Adrenal gland (tissue), 5 donors: ENCODE results near the gene PHLDB3.

Experiments used
- POLR2A ChIP-seq, 2 donors: fragments of 450-650 bp; IDR thresholded peaks; one replicate each; pipeline ENCODE4 v1.6.1; 2017; ENCODE audit warnings: antibody characterized with exemption in 2 of 2, mild to moderate bottlenecking in 2 of 2, moderate library complexity in 1 of 2
- TF ChIP-seq, protein P1 (sequence below), 6 experiments: fragments of 450-650 bp in 4 of 6; fragments of 200-600 bp in 2 of 6; sonication (generic) in 1 of 6; IDR thresholded peaks; 1 replicate in 5 of 6; 2 replicates in 1 of 6; pipeline versions ENCODE4 v1.5.1 to v1.8.0; 2016 to 2021; ENCODE audit warnings: antibody characterized with exemption in 6 of 6, mild to moderate bottlenecking in 2 of 6, moderate library complexity in 1 of 6
- donor health status: DM: no; HTN: no; CAD: no.

DNA sequence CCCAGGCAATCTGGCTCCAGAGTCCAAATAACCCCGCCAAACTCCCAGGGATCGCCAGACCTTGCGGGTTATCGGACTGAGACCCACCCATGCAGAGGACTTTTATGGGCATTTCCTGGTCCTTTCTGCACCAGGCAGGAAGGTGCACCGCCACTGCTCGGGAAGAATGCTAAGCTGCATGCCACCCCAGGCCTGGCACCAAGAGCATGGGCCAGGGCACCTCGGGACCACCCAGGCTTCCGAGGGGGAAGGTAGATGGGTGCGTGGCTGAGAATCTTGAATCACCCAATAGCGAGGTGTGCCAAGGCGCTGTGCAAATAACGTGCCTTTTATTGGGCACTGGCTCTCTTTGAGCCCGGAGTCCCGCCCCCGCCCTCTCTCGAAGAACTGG lies 28.0 kb upstream of the PHLDB3 start:
- TF ChIP-seq, protein P1, sequence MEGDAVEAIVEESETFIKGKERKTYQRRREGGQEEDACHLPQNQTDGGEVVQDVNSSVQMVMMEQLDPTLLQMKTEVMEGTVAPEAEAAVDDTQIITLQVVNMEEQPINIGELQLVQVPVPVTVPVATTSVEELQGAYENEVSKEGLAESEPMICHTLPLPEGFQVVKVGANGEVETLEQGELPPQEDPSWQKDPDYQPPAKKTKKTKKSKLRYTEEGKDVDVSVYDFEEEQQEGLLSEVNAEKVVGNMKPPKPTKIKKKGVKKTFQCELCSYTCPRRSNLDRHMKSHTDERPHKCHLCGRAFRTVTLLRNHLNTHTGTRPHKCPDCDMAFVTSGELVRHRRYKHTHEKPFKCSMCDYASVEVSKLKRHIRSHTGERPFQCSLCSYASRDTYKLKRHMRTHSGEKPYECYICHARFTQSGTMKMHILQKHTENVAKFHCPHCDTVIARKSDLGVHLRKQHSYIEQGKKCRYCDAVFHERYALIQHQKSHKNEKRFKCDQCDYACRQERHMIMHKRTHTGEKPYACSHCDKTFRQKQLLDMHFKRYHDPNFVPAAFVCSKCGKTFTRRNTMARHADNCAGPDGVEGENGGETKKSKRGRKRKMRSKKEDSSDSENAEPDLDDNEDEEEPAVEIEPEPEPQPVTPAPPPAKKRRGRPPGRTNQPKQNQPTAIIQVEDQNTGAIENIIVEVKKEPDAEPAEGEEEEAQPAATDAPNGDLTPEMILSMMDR (IDR thresholded peaks at IDR 0.05) = no peak
- TF ChIP-seq POLR2A (IDR thresholded peaks at IDR 0.05) = no peak
